Measurements from ENCODE around the gene SERPINA4.
"Not testable (repeated sequence)": the region's sequence is repeated elsewhere in the genome, so short reads cannot be mapped to it uniquely, and the experiment has no call there.

SERPINA4 gene

DNA sequence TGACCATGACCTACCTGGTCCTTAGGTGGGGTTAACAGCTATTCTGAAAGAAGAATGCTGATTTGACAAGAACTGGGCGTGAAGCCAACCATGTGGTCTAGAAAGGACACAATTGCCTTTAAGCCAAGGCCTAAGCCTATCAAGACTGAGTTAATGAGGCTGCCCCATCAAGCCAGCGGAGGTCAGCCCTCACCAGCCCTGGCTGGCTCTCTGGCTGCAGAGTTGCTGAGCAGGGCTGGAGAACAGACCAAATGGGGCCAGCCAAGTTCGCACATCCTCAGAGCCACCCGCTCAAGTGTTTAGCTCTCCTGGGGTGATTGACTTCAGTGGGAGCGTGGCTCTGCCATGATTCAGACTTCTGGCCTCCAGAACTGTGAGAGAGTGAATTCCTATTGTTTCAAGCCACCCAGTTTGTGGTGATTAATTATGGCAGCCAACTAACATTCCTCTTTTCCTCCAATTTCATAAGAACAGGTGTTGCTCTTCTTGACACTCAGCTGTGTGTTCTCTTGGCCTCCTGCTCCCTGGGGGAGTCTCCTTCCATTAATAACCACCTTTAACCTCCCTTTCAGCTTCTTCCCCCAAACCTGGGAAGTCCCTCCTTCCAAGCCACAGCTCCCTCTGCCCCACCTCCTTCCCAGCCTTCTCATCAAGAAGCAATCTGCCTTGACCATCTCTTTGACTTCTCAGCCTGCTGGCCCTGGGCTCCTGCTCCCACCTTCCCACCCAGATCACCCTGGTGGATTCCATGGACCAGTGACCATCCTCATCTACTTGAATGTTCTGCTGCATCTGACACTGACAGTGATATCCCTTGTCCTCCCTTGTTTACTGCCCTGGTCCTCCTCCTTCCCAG lies 14.7 kb downstream of the SERPINA4 start:
- Mint-ChIP-seq H3K4me3 (no peak overlapping the region), H3K4me1 (no peaks in the 10 kb centered on the region), H3K27ac (ENCODE audit: low read depth) (no peak overlapping the region), H3K9me3 (no peaks in the 10 kb centered on the region), H3K27me3 (no peaks in the 10 kb centered on the region), H3K36me3 (ENCODE audit: insufficient read depth) (no peaks in the 10 kb centered on the region)
- DNase-seq (ENCODE audit: low spot score in 2 of 2), result no peak
- no peak for ATAC-seq (replicated peaks; ENCODE audit: extremely low read depth, poor library complexity, severe bottlenecking)

DNA sequence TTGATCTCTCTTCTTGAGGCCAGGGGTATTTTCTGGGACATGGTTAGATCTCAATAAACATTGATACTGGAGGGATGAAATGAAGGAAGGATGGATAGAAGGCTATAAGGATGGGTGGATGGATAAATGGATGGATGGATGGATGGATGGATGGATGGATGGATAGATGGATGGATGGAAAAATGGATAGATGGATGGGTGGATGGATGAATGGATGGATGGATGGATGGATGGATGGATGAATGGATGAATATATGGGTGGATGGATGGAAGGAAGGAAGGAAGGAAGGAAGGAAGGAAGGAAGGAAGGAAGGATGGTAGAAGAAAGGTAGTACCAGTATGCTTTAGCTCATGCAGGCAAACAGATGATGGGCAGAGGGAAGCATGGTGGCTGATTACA lies 16.2 kb downstream of the SERPINA4 start:
- not testable (repeated sequence) for DNase-seq (ENCODE audit: low spot score in 2 of 2); H3K27me3 Mint-ChIP-seq; H3K36me3 Mint-ChIP-seq (ENCODE audit: insufficient read depth); H3K27ac Mint-ChIP-seq (ENCODE audit: low read depth); ATAC-seq (replicated peaks; ENCODE audit: extremely low read depth, poor library complexity, severe bottlenecking); H3K9me3 Mint-ChIP-seq; H3K4me1 Mint-ChIP-seq; H3K4me3 Mint-ChIP-seq

DNA sequence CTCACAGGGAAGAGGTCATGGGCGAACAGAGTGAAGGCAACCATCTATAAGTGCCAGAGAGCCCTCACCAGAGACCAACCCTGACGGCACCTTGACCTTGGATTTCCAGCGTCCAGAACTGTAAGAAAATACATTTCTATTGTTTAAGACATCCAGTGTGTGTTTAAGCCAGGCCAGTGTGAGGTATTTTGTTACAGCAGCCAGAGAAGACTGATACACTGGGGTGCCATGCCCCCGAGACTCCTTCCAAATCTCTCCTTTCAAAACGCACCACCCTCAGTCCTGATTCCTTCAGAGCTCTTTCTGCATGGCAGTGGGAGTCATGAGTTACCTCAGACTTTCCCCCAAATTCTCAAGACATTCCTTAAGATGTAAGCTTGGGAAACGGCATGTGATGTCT lies 17.5 kb downstream of the SERPINA4 start:
- H3K27me3 Mint-ChIP-seq, result no peaks in the 10 kb centered on the region
- no peak overlapping the region for H3K27ac Mint-ChIP-seq (ENCODE audit: low read depth)
- ATAC-seq (replicated peaks; ENCODE audit: extremely low read depth, poor library complexity, severe bottlenecking), result no peak
- H3K4me3 Mint-ChIP-seq, result no peak overlapping the region
- H3K36me3 Mint-ChIP-seq (ENCODE audit: insufficient read depth), result no peaks in the 10 kb centered on the region
- no peaks in the 10 kb centered on the region for H3K4me1 Mint-ChIP-seq
- no peak for DNase-seq (ENCODE audit: low spot score in 2 of 2)
- H3K9me3 Mint-ChIP-seq, result no peaks in the 10 kb centered on the region

DNA sequence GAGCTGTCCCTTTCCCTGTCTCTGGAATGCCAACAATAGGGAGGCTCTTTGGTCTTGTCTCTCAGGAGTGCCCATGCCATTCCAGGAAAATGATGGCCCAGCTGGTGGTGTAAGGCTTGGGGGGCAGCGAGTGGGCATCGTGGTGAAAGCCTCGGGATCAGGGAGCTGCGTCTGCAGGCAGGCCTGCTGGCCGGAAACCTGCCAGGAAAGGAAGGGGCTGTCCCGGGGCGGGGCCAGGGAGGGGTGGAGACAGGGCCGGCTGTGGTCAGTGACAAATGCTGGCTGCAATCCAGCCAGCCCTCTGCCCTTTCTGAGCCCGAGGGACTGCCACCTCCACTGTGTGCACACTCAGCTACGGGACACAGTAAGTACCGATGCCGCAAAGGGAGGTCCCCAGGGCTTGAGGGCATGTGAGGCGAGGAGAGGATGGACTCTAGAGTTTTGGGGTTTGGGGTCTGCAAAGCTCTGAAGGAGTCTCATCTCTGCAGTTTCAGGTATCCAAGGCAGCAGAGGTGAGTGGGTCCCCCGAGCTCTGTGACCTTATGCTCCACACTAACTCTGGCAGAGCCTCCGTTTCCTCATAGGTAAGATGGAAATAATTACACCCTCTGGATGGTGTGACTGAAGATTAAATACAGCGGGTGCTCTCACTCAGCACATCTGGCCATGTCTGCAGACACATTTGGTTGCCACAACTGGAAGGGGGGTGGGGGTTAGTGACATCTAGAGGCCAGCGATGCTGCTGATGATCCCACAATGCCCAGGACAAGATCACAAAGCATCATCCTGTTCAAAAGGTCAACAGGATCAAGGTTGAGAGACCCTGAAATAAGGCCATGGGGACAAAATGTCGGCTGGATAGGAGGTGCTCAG lies 20.1 kb downstream of the SERPINA4 start, which contains the start of gene SERPINA5:
Gene SERPINA5, plus strand, starts transcription at position 300 of the 873 bp plus-strand sequence. CDS start 5,937 bp downstream, outside the sequence.
- no peak within 1 kb of the TSS for H3K4me3 Mint-ChIP-seq
- H3K4me1 Mint-ChIP-seq, result no peaks in the 10 kb centered on the region
- no peak within 1 kb of the TSS for H3K27ac Mint-ChIP-seq (ENCODE audit: low read depth)

GRCh38 chr14:94582199-94582750 lies 21.0 kb downstream of the SERPINA4 start:
- Mint-ChIP-seq H3K9me3 (no peaks in the 10 kb centered on the region), H3K27me3 (peaks cover 20% of the 10 kb centered on the region), H3K4me3 (no peak overlapping the region), H3K27ac (ENCODE audit: low read depth) (no peak overlapping the region), H3K4me1 (no peaks in the 10 kb centered on the region), H3K36me3 (ENCODE audit: insufficient read depth) (no peaks in the 10 kb centered on the region)
- no peak for DNase-seq (ENCODE audit: low spot score in 2 of 2)
- ATAC-seq (replicated peaks; ENCODE audit: extremely low read depth, poor library complexity, severe bottlenecking), result no peak

More for the DNA sequence above, 20.1 kb downstream of the SERPINA4 start, which contains the start of gene SERPINA5:
- H3K27me3 Mint-ChIP-seq, result peaks cover 20% of the 10 kb centered on the region
- H3K9me3 Mint-ChIP-seq, result no peaks in the 10 kb centered on the region
- H3K36me3 Mint-ChIP-seq (ENCODE audit: insufficient read depth), result no peaks in the 10 kb centered on the region
- DNase-seq (ENCODE audit: low spot score in 2 of 2) (no peak), ATAC-seq (replicated peaks; ENCODE audit: extremely low read depth, poor library complexity, severe bottlenecking) (no peak)

DNA sequence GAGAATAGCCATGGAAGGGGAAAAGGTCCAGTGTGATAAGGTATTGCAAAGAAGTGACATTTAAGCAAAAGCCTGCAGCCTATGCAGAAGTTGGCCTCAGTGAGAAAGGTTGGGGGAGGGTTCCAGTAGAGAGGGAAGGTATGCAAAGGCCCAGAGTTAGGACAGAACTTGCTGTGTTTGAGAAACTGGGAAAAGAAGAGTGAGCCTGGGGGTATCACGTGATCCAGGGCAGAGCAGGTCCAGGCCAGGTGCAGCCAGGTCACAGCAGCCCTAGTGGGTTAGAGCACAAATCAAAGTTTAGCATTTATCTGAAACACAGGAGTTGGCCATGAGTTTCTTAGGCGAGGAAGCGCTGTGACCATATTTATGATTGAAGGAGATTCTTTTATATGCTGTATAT lies 21.6 kb downstream of the SERPINA4 start:
- Mint-ChIP-seq H3K27ac (ENCODE audit: low read depth) (no peak overlapping the region), H3K9me3 (no peaks in the 10 kb centered on the region), H3K4me1 (no peaks in the 10 kb centered on the region), H3K4me3 (no peak overlapping the region), H3K36me3 (ENCODE audit: insufficient read depth) (no peaks in the 10 kb centered on the region), H3K27me3 (peaks cover 20% of the 10 kb centered on the region)
- ATAC-seq (replicated peaks; ENCODE audit: extremely low read depth, poor library complexity, severe bottlenecking), result no peak
- DNase-seq (ENCODE audit: low spot score in 2 of 2), result no peak

- no peaks in the 10 kb centered on the region for H3K36me3 Mint-ChIP-seq (ENCODE audit: insufficient read depth)
- DNase-seq (ENCODE audit: low spot score in 2 of 2) (no peak), ATAC-seq (replicated peaks; ENCODE audit: extremely low read depth, poor library complexity, severe bottlenecking) (no peak)
- H3K9me3 Mint-ChIP-seq, result no peaks in the 10 kb centered on the region
- no peaks in the 10 kb centered on the region for H3K4me1 Mint-ChIP-seq
- no peak overlapping the region for H3K27ac Mint-ChIP-seq (ENCODE audit: low read depth)
- peaks cover 20% of the 10 kb centered on the region for H3K27me3 Mint-ChIP-seq
- no peak overlapping the region for H3K4me3 Mint-ChIP-seq
These were observed 22.3 kb downstream of the SERPINA4 start for GRCh38 chr14:94583557-94583956.

DNA sequence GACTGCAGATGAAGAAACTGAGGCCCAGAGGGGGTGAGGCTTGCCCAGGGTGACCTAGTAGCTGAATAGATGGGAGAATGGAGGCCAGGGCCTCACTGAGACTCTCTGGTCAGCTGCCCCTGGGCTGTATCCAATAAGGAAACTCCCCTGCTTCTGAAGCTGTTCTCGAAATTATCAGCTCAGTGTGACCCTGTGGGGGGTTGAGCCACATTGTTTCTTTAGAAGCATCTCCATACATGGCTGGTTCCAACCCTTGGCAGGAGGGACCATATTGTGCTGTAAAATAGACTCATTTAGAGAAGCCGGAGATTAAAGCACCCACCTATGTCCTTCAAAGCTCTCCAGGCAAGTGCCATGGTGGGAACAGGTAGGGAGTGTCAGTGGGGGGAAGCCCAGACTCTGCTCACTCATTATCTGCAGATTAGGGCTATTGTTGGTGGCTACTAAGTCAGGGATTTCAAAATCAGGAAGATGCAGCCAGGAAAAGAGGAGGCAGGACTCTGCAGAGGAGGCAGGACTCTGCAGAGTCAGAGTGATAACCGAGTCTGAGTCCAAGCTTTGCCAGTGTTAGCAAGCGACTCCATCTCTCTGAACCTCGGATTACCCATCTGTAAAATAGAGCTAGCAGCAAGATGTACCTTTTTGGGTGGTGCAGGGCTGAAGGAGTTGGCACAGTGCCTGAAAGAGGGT lies 23.5 kb downstream of the SERPINA4 start:
- peaks cover 20% of the 10 kb centered on the region for H3K27me3 Mint-ChIP-seq

GRCh38 chr14:94586635-94587034 lies 25.4 kb downstream of the SERPINA4 start:
- Mint-ChIP-seq H3K36me3 (ENCODE audit: insufficient read depth) (no peaks in the 10 kb centered on the region), H3K27me3 (peaks cover 20% of the 10 kb centered on the region), H3K4me3 (no peak overlapping the region), H3K27ac (ENCODE audit: low read depth) (no peak overlapping the region), H3K4me1 (no peaks in the 10 kb centered on the region), H3K9me3 (peaks cover 6% of the 10 kb centered on the region)
- no peak for ATAC-seq (replicated peaks; ENCODE audit: extremely low read depth, poor library complexity, severe bottlenecking)
- DNase-seq (ENCODE audit: low spot score in 2 of 2), result no peak

More for the DNA sequence above, 23.5 kb downstream of the SERPINA4 start:
- DNase-seq (ENCODE audit: low spot score in 2 of 2), result no peak
- ATAC-seq (replicated peaks; ENCODE audit: extremely low read depth, poor library complexity, severe bottlenecking), result no peak
- no peaks in the 10 kb centered on the region for H3K36me3 Mint-ChIP-seq (ENCODE audit: insufficient read depth)
- no peaks in the 10 kb centered on the region for H3K4me1 Mint-ChIP-seq
- H3K27ac Mint-ChIP-seq (ENCODE audit: low read depth), result no peak overlapping the region
- H3K4me3 Mint-ChIP-seq, result no peak overlapping the region
- H3K9me3 Mint-ChIP-seq, result no peaks in the 10 kb centered on the region

DNA sequence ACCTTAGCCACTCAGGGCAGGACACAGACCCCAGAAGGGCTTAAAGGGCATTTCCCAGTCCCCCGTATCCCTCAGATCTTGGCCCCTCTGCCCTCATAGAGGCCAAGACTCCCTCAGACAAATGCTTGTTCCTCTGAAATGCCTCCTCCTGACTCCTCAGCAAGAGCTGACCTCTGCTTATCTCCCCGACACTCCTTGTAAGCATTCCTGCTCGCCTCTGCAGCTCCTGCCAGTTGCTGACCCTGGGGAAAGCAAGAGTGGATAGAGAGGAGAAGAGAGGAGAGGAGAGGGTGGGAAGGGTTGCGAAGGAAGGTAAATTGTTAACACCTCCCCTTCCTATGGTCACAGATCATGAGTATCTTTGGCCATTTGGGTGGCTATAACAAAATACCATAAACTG lies 27.1 kb downstream of the SERPINA4 start:
- no peak for ATAC-seq (replicated peaks; ENCODE audit: extremely low read depth, poor library complexity, severe bottlenecking)
- Mint-ChIP-seq H3K4me1 (no peaks in the 10 kb centered on the region), H3K27me3 (peaks cover 20% of the 10 kb centered on the region), H3K4me3 (no peak overlapping the region), H3K27ac (ENCODE audit: low read depth) (no peak overlapping the region), H3K9me3 (peaks cover 6% of the 10 kb centered on the region), H3K36me3 (ENCODE audit: insufficient read depth) (no peaks in the 10 kb centered on the region)
- no peak for DNase-seq (ENCODE audit: low spot score in 2 of 2)

- Mint-ChIP-seq H3K36me3 (ENCODE audit: insufficient read depth) (peaks cover 2% of the 10 kb centered on the region), H3K4me1 (no peaks in the 10 kb centered on the region), H3K4me3 (no peak overlapping the region), H3K9me3 (peaks cover 6% of the 10 kb centered on the region), H3K27me3 (peaks cover 18% of the 10 kb centered on the region), H3K27ac (ENCODE audit: low read depth) (no peak overlapping the region)
- ATAC-seq (replicated peaks; ENCODE audit: extremely low read depth, poor library complexity, severe bottlenecking) (no peak), DNase-seq (ENCODE audit: low spot score in 2 of 2) (no peak)
These were observed 29.8 kb downstream of the SERPINA4 start for GRCh38 chr14:94591073-94591472.

- Mint-ChIP-seq H3K4me3 (no peak overlapping the region), H3K27me3 (peaks cover 24% of the 10 kb centered on the region), H3K9me3 (peaks cover 6% of the 10 kb centered on the region), H3K36me3 (ENCODE audit: insufficient read depth) (peaks cover 2% of the 10 kb centered on the region), H3K4me1 (no peaks in the 10 kb centered on the region), H3K27ac (ENCODE audit: low read depth) (no peak overlapping the region)
- ATAC-seq (replicated peaks; ENCODE audit: extremely low read depth, poor library complexity, severe bottlenecking) (no peak), DNase-seq (ENCODE audit: low spot score in 2 of 2) (no peak)
These were observed 30.6 kb downstream of the SERPINA4 start for GRCh38 chr14:94591871-94592270.
